ENCODE measurements around the gene BTG3.

GRCh38 chr21:17554679-17555465 is 57.8 kb downstream of the BTG3 start:
- TF ChIP-seq, protein P1, sequence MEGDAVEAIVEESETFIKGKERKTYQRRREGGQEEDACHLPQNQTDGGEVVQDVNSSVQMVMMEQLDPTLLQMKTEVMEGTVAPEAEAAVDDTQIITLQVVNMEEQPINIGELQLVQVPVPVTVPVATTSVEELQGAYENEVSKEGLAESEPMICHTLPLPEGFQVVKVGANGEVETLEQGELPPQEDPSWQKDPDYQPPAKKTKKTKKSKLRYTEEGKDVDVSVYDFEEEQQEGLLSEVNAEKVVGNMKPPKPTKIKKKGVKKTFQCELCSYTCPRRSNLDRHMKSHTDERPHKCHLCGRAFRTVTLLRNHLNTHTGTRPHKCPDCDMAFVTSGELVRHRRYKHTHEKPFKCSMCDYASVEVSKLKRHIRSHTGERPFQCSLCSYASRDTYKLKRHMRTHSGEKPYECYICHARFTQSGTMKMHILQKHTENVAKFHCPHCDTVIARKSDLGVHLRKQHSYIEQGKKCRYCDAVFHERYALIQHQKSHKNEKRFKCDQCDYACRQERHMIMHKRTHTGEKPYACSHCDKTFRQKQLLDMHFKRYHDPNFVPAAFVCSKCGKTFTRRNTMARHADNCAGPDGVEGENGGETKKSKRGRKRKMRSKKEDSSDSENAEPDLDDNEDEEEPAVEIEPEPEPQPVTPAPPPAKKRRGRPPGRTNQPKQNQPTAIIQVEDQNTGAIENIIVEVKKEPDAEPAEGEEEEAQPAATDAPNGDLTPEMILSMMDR (IDR thresholded peaks at IDR 0.05) = peak in 5 of 6 experiments; percentile 2 to 44 (median 31)
- TF ChIP-seq POLR2A (IDR thresholded peaks at IDR 0.05) = no peak
